Central memory CD8-positive, alpha-beta T cell (primary cell): ENCODE data around the gene SLC2A2.
"Not testable (repeated sequence)": the region's sequence is repeated elsewhere in the genome, so short reads cannot be mapped to it uniquely, and the experiment has no call there.

Experiments used
- ATAC-seq: fragments of 150-1000 bp; cut with Tn5 transposase; replicated peaks from 2 replicates; pipeline ENCODE4 v1.10.0; 2022; ENCODE audit warnings: mild to moderate bottlenecking, moderate FRiP score, moderate number of reproducible peaks; ENCODE audit not compliant: poor library complexity, severe bottlenecking; ENCODE audit errors: extremely low read depth
- DNase-seq, 2 donors: peaks; one replicate each; pipeline ENCODE4 v3.0.0; 2021; ENCODE audit warnings: low spot score in 2 of 2
- H3K27ac Mint-ChIP-seq: one replicate; pipeline ENCODE4 v1.8.0; 2022; ENCODE audit warnings: low read depth, mild to moderate bottlenecking, moderate library complexity, mixed read lengths
- H3K27me3 Mint-ChIP-seq: one replicate; pipeline ENCODE4 v1.8.0; 2022; ENCODE audit warnings: mixed read lengths
- H3K36me3 Mint-ChIP-seq: one replicate; pipeline ENCODE4 v1.8.0; 2022; ENCODE audit warnings: mild to moderate bottlenecking, moderate library complexity, mixed read lengths; ENCODE audit not compliant: insufficient read depth
- H3K4me1 Mint-ChIP-seq: one replicate; pipeline ENCODE4 v1.8.0; 2022; ENCODE audit warnings: mixed read lengths
- H3K4me3 Mint-ChIP-seq: one replicate; pipeline ENCODE4 v1.8.0; 2022; ENCODE audit warnings: mild to moderate bottlenecking, moderate library complexity, mixed read lengths
- H3K9me3 Mint-ChIP-seq: one replicate; pipeline ENCODE4 v1.8.0; 2022; ENCODE audit warnings: mixed read lengths

Gene SLC2A2

DNA sequence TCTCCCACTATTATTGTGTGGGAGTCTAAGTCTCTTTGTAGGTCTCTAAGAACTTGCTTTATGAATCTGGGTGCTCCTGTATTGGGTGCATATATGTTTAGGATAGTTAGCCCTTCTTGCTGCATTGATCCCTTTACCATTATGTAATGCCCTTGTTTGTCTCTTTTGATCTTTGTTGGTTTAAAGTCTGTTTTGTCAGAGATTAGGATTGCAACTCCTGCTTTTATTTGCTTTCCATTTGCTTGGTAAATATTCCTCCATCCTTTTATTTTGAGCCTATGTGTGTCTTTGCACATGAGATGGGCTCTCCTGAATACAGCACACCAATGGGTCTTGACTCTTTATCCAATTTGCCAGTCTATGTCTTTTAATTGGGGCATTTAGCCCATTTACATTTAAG, 53.6 kb downstream of the SLC2A2 start:
- DNase-seq, H3K4me1 Mint-ChIP-seq, H3K4me3 Mint-ChIP-seq, H3K27ac Mint-ChIP-seq, H3K36me3 Mint-ChIP-seq, H3K9me3 Mint-ChIP-seq, ATAC-seq: not testable (repeated sequence)
- H3K27me3 Mint-ChIP-seq: peaks cover 55% of the 10 kb centered on the region

GRCh38 chr3:170967126-170967525, 59.4 kb downstream of the SLC2A2 start:
- Mint-ChIP-seq H3K4me1 (no peaks in the 10 kb centered on the region), H3K27me3 (peaks cover 19% of the 10 kb centered on the region), H3K9me3 (no peaks in the 10 kb centered on the region), H3K36me3 (no peaks in the 10 kb centered on the region), H3K4me3 (no peak overlapping the region), H3K27ac (no peak overlapping the region)
- DNase-seq (no peak), ATAC-seq (no peak)

DNA sequence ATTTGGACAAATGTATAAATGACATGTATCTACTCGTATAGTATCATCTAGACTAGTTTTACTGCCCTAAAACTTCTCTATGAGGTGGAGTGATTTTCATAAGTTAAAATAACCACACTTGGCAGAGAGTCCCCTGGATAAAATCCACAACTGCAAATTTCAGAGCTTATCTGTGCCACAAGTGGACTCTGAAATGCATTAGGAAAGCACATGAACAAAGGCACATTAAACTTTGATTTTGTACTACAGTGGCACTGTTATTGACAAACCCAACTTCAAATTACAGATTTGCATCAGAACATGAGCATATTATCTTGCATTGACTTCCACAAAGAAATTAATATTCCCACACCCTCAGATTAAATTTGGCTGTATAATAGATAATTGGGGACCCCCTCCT, 60.0 kb downstream of the SLC2A2 start:
- no peak for ATAC-seq
- H3K27ac Mint-ChIP-seq: no peak overlapping the region
- no peak overlapping the region for H3K4me3 Mint-ChIP-seq
- H3K9me3 Mint-ChIP-seq: no peaks in the 10 kb centered on the region
- H3K4me1 Mint-ChIP-seq: no peaks in the 10 kb centered on the region
- peaks cover 13% of the 10 kb centered on the region for H3K27me3 Mint-ChIP-seq
- peaks cover 2% of the 10 kb centered on the region for H3K36me3 Mint-ChIP-seq
- DNase-seq: no peak

- H3K27me3 Mint-ChIP-seq: peaks cover 25% of the 10 kb centered on the region
- no peak overlapping the region for H3K4me3 Mint-ChIP-seq
- H3K9me3 Mint-ChIP-seq: no peaks in the 10 kb centered on the region
- no peak overlapping the region for H3K27ac Mint-ChIP-seq
- DNase-seq (no peak), ATAC-seq (no peak)
- H3K4me1 Mint-ChIP-seq: no peaks in the 10 kb centered on the region
- peaks cover 2% of the 10 kb centered on the region for H3K36me3 Mint-ChIP-seq
Observed at GRCh38 chr3:170962411-170962810, 64.1 kb downstream of the SLC2A2 start.

DNA sequence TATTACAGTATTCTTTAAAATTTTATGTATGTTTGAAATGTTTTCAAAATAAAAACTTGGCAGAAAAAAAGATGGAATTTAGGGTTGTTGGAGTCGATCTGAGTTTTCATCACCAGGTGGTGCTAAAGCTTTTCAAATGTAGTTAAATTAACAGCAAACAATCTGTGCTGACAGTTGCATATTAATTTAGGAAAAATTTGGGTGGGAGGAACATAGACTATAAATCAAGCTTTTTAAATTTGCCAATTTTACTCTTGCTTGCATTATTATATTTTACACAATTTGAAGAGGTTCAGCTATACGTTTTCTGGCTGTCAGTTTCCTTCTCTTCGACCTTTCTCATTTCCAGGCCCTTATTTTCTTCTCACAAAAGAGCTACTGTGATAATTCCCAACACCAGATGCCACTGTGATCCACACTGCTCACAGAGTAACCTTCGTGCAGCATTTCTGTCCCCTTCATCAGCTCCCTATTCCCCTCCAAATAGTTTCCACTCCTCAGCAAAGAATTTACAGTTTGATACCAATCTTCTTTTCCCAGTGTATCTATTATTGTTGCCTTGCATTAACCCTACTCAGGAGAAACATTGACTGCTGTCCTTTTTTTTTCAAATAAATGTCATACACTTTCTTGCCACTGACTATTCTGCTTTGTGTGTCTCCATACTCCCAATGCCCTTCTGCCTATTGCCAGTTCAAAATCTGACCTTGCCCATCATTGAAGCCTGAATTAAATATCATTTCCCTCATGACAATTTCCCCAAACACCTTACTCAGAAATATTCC, 64.7 kb downstream of the SLC2A2 start:
- ATAC-seq (no peak), DNase-seq (no peak)
- Mint-ChIP-seq H3K27ac (no peak overlapping the region), H3K27me3 (peaks cover 29% of the 10 kb centered on the region), H3K4me3 (no peak overlapping the region), H3K4me1 (no peaks in the 10 kb centered on the region), H3K9me3 (no peaks in the 10 kb centered on the region), H3K36me3 (peaks cover 2% of the 10 kb centered on the region)

DNA sequence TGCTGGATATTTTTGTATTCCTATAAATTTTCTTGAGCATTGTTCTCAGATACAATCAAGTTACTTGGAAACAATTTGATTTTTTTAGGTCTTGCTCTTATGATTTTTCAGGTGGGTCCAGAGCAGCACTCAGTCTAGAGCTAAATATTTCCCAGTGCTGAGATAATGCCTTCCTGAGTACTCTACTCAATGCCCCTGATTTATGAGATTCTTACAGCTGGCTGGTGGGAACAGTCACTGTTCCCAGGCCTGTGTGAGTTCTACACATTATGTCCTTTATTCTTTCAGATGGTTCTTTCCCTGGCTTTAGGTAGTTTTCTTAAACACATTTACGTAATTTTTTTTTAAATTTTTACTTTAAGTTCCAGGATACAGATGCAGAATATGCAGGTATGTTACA, 67.1 kb downstream of the SLC2A2 start:
- Mint-ChIP-seq H3K4me1 (no peaks in the 10 kb centered on the region), H3K36me3 (peaks cover 2% of the 10 kb centered on the region), H3K4me3 (no peak overlapping the region), H3K9me3 (no peaks in the 10 kb centered on the region), H3K27me3 (peaks cover 53% of the 10 kb centered on the region), H3K27ac (no peak overlapping the region)
- ATAC-seq (no peak), DNase-seq (no peak)

DNA sequence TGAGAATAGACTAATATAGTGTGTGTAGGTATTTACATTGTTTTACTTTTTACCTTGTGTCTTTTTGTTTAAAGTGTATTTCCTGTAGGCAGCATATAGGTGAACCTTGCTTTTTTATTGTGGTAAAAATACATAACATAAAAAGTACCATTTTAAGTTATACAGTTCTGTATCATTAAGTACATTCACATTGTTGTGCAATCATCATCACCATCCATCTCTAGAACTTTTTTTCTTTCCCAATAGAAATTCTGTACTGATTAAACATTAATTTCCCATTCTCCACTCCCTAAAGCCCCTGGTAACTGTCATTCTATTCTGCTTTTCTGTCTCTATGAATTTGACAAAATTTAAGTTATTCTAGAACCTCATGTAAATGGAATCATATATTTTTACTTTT, 69.9 kb downstream of the SLC2A2 start:
- ATAC-seq (no peak), DNase-seq (no peak)
- H3K9me3 Mint-ChIP-seq: no peaks in the 10 kb centered on the region
- H3K4me1 Mint-ChIP-seq: no peaks in the 10 kb centered on the region
- no peaks in the 10 kb centered on the region for H3K36me3 Mint-ChIP-seq
- no peak overlapping the region for H3K4me3 Mint-ChIP-seq
- no peak overlapping the region for H3K27ac Mint-ChIP-seq
- peaks cover 63% of the 10 kb centered on the region for H3K27me3 Mint-ChIP-seq

DNA sequence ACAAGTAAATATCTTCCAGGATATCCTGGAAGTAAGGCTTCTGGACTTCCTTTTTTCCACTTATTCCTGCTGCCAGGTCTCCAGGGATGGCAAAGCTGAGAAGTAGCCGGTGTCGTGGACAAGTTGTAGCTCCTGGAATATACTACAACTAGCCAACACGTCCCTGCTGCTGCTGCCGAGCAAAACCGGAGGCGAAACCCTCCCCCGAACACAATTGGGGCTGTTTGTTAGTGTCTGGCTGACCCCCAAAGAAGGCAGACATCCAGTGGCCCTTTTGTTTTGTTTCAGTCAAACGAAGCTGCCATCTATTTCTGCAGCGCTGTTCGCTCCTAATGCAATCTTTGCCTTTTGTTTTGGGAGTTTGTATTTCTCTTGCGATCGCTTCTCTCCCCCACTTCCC, 72.8 kb downstream of the SLC2A2 start:
- no peaks in the 10 kb centered on the region for H3K36me3 Mint-ChIP-seq
- DNase-seq: no peak
- H3K4me3 Mint-ChIP-seq: no peak overlapping the region
- no peaks in the 10 kb centered on the region for H3K9me3 Mint-ChIP-seq
- no peak for ATAC-seq
- H3K27me3 Mint-ChIP-seq: peaks cover 41% of the 10 kb centered on the region
- no peaks in the 10 kb centered on the region for H3K4me1 Mint-ChIP-seq
- H3K27ac Mint-ChIP-seq: no peak overlapping the region

DNA sequence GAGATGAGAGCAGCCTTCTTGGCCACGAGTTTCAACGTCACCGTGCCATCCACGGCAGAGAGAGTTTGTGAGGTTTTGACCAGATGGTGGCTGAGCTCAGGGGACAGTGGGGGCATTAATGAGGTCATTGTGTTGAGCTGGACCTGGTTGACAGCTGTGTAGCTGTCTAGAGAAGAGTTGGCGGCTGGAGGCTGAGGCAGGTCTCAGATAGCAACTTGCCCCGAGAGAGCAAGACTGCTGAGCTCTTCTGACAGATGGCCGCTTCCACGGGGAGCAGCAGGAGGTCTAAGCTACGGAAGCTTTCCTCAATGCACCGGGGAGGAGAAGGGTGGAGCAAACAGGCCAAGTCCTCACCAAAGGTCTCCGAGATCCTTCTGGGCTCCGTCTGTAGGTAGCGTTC, 73.3 kb downstream of the SLC2A2 start:
- no peaks in the 10 kb centered on the region for H3K4me1 Mint-ChIP-seq
- DNase-seq (no peak), ATAC-seq (no peak)
- no peak overlapping the region for H3K27ac Mint-ChIP-seq
- H3K4me3 Mint-ChIP-seq: no peak overlapping the region
- H3K36me3 Mint-ChIP-seq: no peaks in the 10 kb centered on the region
- H3K27me3 Mint-ChIP-seq: peaks cover 46% of the 10 kb centered on the region
- no peaks in the 10 kb centered on the region for H3K9me3 Mint-ChIP-seq

GRCh38 chr3:170949211-170949610, 77.3 kb downstream of the SLC2A2 start:
- Mint-ChIP-seq H3K4me1 (no peaks in the 10 kb centered on the region), H3K9me3 (no peaks in the 10 kb centered on the region), H3K36me3 (no peaks in the 10 kb centered on the region), H3K4me3 (no peak overlapping the region), H3K27me3 (peaks cover 49% of the 10 kb centered on the region), H3K27ac (no peak overlapping the region)
- no peak for DNase-seq
- no peak for ATAC-seq

- H3K9me3 Mint-ChIP-seq: no peaks in the 10 kb centered on the region
- DNase-seq (no peak), ATAC-seq (no peak)
- peaks cover 55% of the 10 kb centered on the region for H3K27me3 Mint-ChIP-seq
- no peaks in the 10 kb centered on the region for H3K36me3 Mint-ChIP-seq
- H3K27ac Mint-ChIP-seq: no peak overlapping the region
- no peaks in the 10 kb centered on the region for H3K4me1 Mint-ChIP-seq
- H3K4me3 Mint-ChIP-seq: no peak overlapping the region
Observed at GRCh38 chr3:170947018-170947769, 79.3 kb downstream of the SLC2A2 start.
